Endothelial cell (in vitro differentiated cells): Measurements from ENCODE around the gene RASA3. TPM values are rescaled to one million over a fixed set of nuclear protein-coding genes. Genes with fewer than 3 reads are reported as not detected.

Source experiments
- DNase-seq: peaks from one replicate; pipeline ENCODE4 v3.0.0; 2021; ENCODE audit warnings: low spot score
- H3K27ac Mint-ChIP-seq: one replicate; pipeline ENCODE4 v1.8.0; 2021; ENCODE audit warnings: mixed read lengths, inconsistent platforms; ENCODE audit not compliant: unreplicated experiment
- H3K27me3 Mint-ChIP-seq: one replicate; pipeline ENCODE4 v1.8.0; 2021; ENCODE audit warnings: mild to moderate bottlenecking, moderate library complexity, mixed read lengths, inconsistent platforms; ENCODE audit not compliant: unreplicated experiment
- H3K36me3 Mint-ChIP-seq: one replicate; pipeline ENCODE4 v1.8.0; 2021; ENCODE audit warnings: mild to moderate bottlenecking, low read depth, mixed read lengths, inconsistent platforms; ENCODE audit not compliant: unreplicated experiment
- H3K4me1 Mint-ChIP-seq: one replicate; pipeline ENCODE4 v1.8.0; 2021; ENCODE audit warnings: mild to moderate bottlenecking, mixed read lengths, inconsistent platforms; ENCODE audit not compliant: unreplicated experiment
- H3K4me3 Mint-ChIP-seq: one replicate; pipeline ENCODE4 v1.8.0; 2021; ENCODE audit warnings: mild to moderate bottlenecking, mixed read lengths, inconsistent platforms; ENCODE audit not compliant: unreplicated experiment
- H3K9me3 Mint-ChIP-seq: one replicate; pipeline ENCODE4 v1.8.0; 2021; ENCODE audit warnings: mixed read lengths, inconsistent platforms; ENCODE audit not compliant: unreplicated experiment
- total RNA-seq: library from RNA; stranded (reverse); fragmentation: NEBNext Ultra II Directional; extraction: Animal tissue kit (Norgen Biotek cat#: 25700); gene quantifications from one replicate; pipeline ENCODE4 v1.2.1, GENCODE V29; 2021; ENCODE audit not compliant: unreplicated experiment
- TF ChIP-seq, protein P1 (sequence below): fragments of 200-600 bp; sonication (generic); IDR thresholded peaks from one replicate; pipeline ENCODE4 v1.5.0; 2021; ENCODE audit warnings: antibody characterized with exemption; ENCODE audit not compliant: unreplicated experiment

RASA3 gene
- total RNA-seq, 1 donor from 2014 or later = 34.0 TPM

DNA sequence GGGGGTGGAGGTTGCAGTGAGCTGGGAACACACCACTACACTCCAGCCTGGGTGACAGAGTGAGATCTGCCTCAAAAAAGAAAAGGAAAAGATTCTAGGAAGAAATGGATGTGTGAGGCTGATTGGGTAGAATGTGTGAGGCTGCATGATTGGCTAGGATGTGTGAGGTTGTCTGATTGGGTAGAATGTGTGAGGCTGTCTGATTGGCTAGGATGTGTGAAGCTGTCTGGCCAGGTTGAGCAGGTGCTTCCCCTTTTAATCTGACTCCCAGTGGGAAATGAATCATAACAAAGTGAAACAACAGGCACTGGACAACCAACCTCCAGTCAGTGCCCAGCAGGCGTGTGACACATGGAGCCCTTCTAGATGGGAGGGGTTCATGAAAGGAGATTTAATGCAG lies 173.2 kb downstream of the RASA3 start:
- TF ChIP-seq, protein P1, sequence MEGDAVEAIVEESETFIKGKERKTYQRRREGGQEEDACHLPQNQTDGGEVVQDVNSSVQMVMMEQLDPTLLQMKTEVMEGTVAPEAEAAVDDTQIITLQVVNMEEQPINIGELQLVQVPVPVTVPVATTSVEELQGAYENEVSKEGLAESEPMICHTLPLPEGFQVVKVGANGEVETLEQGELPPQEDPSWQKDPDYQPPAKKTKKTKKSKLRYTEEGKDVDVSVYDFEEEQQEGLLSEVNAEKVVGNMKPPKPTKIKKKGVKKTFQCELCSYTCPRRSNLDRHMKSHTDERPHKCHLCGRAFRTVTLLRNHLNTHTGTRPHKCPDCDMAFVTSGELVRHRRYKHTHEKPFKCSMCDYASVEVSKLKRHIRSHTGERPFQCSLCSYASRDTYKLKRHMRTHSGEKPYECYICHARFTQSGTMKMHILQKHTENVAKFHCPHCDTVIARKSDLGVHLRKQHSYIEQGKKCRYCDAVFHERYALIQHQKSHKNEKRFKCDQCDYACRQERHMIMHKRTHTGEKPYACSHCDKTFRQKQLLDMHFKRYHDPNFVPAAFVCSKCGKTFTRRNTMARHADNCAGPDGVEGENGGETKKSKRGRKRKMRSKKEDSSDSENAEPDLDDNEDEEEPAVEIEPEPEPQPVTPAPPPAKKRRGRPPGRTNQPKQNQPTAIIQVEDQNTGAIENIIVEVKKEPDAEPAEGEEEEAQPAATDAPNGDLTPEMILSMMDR = no peak
- DNase-seq = no peak
- no peak overlapping the region for H3K4me3 Mint-ChIP-seq
- peaks cover 9% of the 10 kb centered on the region for H3K9me3 Mint-ChIP-seq
- peaks cover 4% of the 10 kb centered on the region for H3K4me1 Mint-ChIP-seq
- no peak overlapping the region for H3K27ac Mint-ChIP-seq
- peaks cover 29% of the 10 kb centered on the region for H3K27me3 Mint-ChIP-seq
- H3K36me3 Mint-ChIP-seq = peaks cover 55% of the 10 kb centered on the region

DNA sequence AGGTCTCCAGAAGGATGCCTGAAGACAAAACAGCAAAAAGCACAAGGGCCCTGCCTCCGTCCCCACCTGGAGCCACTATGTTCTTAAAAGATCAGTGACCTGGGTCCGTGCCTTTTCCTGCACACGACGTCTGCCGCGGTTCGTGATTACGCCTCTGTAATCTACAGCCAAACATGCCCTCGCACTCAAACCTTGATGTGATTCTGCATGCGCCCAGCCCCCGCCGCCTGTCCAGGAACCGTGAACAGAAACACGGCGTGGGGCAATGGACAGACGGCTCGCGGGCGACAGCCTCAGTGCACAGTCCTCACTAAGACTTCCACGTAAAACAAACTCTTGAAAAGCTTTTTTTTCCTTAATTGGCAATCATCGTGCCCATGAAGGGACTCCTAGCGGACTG lies 174.1 kb downstream of the RASA3 start:
- H3K27ac Mint-ChIP-seq = no peak overlapping the region
- DNase-seq = no peak

DNA sequence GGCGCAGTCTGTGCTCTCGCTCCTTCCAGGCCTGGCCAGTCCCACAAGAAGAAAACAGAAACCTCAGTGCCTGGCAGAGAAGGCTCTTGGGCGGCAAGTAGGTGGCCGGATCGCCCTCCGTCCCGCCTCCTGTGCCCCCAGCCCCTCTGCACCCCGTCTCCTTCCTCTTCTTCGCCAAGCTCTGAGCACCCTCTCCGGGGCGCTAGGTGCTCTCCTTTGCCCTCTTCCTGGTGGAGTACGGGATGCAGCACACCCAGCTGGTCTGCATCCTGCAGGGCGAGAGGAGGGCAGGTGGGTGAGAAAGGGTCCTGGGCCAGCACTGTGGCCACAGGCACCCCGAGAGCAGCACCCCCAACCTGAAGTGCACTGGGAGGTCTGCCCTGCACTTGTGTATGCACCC lies 175.9 kb downstream of the RASA3 start:
- Mint-ChIP-seq H3K4me1 (peaks cover 4% of the 10 kb centered on the region), H3K27ac (no peak overlapping the region), H3K9me3 (peaks cover 5% of the 10 kb centered on the region), H3K4me3 (peak overlapping the region; percentile 84), H3K27me3 (peaks cover 34% of the 10 kb centered on the region), H3K36me3 (peaks cover 46% of the 10 kb centered on the region)
- TF ChIP-seq, protein P1 = no peak
- no peak for DNase-seq

More for the DNA sequence above, 174.1 kb downstream of the RASA3 start:
- TF ChIP-seq, protein P1 = no peak
- Mint-ChIP-seq H3K27me3 (peaks cover 31% of the 10 kb centered on the region), H3K9me3 (peaks cover 9% of the 10 kb centered on the region), H3K4me1 (peaks cover 4% of the 10 kb centered on the region), H3K36me3 (peaks cover 51% of the 10 kb centered on the region), H3K4me3 (no peak overlapping the region)

DNA sequence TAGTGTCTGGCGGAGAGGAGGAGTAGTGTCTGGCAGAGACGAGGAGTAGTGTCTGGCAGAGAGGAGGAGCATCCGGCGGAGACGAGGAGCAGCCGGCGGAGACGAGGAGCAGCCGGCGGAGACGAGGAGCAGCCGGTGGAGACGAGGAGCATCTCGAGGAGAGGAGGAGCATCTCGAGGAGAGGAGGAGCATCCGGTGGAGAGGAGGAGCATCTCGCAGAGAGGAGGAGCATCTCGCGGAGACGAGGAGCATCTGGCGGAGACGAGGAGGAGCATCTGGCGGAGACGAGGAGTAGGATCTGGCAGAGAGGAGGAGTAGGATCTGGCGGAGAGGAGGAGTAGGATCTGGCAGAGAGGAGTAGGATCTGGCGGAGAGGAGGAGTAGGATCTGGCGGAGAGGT lies 176.7 kb downstream of the RASA3 start:
- Mint-ChIP-seq H3K4me1 (peaks cover 4% of the 10 kb centered on the region), H3K36me3 (peaks cover 43% of the 10 kb centered on the region), H3K27ac (peak overlapping the region; percentile 63), H3K27me3 (peaks cover 34% of the 10 kb centered on the region), H3K9me3 (peaks cover 5% of the 10 kb centered on the region), H3K4me3 (peak overlapping the region; percentile 84)
- TF ChIP-seq, protein P1 = no peak
- no peak for DNase-seq

DNA sequence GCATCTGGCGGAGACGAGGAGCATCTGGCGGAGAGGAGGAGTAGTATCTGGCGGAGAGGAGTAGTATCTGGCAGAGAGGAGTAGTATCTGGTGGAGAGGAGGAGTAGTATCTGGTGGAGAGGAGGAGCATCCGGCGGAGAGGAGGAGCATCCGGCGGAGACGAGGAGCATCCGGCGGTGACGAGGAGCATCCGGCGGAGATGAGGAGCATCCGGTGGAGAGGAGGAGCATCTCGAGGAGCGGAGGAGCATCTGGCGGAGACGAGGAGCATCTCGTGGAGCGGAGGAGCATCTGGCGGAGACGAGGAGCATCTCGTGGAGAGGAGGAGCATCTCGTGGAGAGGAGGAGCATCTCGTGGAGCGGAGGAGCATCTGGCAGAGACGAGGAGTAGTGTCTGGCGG lies 177.2 kb downstream of the RASA3 start:
- Mint-ChIP-seq H3K4me3 (peak overlapping the region; percentile 84), H3K36me3 (peaks cover 39% of the 10 kb centered on the region), H3K27ac (no peak overlapping the region), H3K4me1 (peaks cover 4% of the 10 kb centered on the region), H3K27me3 (peaks cover 34% of the 10 kb centered on the region), H3K9me3 (peaks cover 5% of the 10 kb centered on the region)
- TF ChIP-seq, protein P1 = no peak
- DNase-seq = no peak
